ENCODE results near the gene PARD6G. TPM values are rescaled to one million over a fixed set of nuclear protein-coding genes. Genes with fewer than 3 reads are reported as not detected.
A peak's percentile ranks its signal among the peaks of the same experiment; 100 is the strongest.
"Not testable (repeated sequence)": the region's sequence is repeated elsewhere in the genome, so short reads cannot be mapped to it uniquely, and the experiment has no call there.

The PARD6G gene
- total RNA-seq, 8 experiments from 2014 or later, result 2.3 to 13.7 (median 7.2) TPM

DNA sequence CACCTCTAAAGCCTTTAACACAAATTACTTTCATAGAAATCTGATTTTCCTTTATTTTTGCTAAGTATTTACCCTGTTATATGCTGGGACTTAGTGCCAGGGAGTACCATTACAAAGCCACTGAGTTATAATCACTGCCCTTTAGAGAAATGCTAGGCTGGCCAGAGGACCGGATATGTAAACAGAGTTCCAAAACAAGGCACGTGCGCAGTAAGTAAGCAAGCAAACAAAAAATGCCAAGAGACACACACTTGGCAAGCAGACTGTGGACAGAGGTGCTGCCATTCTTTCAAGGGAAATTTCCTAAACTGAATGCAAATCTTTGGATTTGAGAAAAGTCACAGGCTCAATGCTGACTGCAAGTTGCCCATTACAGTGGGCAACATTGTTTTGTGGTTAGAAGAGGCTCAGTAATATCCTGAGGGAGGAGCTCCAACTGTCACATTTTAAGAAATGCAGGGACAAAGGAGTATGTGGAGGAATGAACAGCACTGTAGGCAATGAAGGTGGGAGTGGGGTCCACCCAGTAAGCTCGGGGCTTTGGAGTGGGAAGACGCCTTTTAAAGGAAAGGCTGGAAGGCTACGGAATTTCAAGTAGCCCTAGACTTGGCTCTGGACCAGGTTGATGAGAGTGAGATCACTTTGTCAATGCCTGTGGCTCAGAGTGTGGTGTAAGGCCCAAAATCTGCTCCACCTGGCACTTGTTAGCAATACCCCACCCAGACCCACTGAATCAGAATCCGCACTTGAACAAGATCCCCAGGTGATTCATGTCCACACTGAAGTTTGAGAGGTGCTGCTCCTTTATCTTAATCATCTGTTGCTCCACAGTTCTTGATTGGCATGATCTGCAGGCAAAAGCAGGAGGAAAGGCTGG is 2.1 kb upstream of the PARD6G start:
- WGBS, 10 experiments, result 40 to 86% (median 70%) methylated on average over 1 to 6 of the region's 7 CpGs; no CpG with 5 or more reads in 1 of the 10 experiments
- Histone ChIP-seq H3K4me1 (replicated peaks in 1 of 2) (peaks cover 0 to 4% of the 10 kb centered on the region in 2 donors), H3K27ac (no peak overlapping the region), H3K4me3 (no peak overlapping the region)
- ATAC-seq (replicated peaks in 6 of 8), result no peak
- in situ Hi-C loops (cut with MboI; ENCODE audit: low pct_unique_long_range_greater_than_20kb in 2 of 9, low sequenced_read_pairs in 9 of 9, unreplicated experiment in 9 of 9), result no loop called here

DNA sequence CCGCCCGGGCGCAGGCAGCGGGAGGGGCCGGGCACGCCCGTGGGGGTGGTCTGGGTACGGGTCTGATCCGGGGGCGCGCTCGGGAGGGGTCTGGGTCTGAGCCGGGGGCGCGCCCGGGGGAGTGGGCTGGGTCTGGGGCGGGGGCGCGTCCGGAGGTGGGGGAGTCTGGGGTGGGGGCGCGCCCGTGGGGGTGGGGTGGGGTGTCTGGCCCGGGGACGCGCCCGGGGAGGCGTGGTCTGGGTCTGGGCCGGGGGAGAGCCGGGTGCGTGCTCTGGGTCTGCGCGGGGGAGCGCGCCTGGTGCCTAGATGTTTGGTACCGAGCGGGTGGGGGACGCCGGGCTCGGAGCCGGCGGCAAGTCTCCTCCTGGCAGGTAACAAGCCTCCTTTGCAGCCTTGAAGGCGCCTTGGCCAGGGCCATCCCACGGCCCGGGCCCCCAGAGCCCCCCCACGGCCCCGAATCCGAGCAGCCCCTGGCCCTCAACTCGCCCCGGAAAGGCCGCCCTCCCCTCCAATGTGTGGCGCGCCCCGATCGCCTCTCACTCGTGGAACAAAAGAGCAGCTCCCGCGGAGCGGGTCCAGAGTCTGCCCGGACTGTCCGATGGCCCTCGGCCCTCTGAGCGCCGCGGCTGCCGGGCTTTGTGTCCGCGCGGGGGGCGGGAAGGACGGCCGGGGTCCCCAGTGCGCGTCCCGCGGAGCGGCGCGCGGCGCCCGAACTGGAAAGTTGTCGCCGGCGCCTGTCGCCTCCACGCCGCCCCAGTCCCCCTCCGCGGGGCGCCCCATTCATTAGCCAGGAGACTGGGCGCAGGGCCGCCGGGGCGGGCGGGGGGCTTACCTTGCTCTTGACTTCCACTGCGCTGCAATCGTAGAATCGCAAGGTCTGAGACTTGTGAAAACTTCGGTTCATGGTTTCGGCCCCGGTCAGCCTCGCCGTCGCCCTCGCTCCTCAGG is 595 bp downstream of the PARD6G start:
- peaks cover 0 to 4% of the 10 kb centered on the region in 2 donors for H3K4me1 ChIP-seq (replicated peaks in 1 of 2)
- peak overlapping the region; percentile 69 to 84 (median 82) for H3K4me3 ChIP-seq
- in situ Hi-C loops (cut with MboI; ENCODE audit: low pct_unique_long_range_greater_than_20kb in 2 of 9, low sequenced_read_pairs in 9 of 9, unreplicated experiment in 9 of 9), result no loop called here
- peak overlapping the region in 1 of 2 donors; percentile 27 for H3K27ac ChIP-seq
- ATAC-seq (replicated peaks in 6 of 8), result peak; percentile 34 to 61 (median 56)
- 0 to 5% (median 0%) methylated on average over 3 to 5 of the region's 106 CpGs; no CpG with 5 or more reads in 7 of the 10 experiments for WGBS, 10 experiments

DNA sequence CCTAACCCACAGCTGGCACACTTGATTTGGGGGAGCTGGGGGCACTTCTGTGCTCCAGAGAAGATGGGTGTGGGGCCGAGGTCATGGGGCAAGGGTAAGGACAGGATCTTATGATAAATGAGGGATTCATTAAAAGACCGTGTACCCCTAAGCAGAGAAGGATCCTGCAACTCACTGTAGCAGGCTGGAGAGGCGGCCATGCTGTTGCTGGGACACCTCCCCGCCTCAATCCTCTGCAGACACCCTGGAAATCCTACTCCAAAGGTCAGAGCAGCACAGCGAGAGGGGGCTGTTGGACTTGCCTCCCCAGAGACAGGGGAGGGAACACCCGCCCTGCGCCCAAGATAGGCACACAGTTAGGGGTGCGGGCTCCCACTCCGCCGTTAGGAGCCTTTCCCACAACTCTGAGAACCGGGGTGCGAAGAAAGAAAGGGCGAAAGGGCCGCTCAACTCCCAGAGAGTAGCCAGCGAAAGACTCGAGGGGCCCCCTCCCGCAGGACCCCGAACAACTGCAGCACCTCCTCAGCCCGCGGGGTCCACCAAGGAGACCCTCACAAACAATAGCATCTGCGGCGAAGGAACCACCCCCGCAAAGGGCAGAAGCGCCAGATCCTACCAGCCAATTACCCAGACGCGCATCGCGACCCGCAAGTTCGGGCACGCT is 1.4 kb downstream of the PARD6G start:
- in situ Hi-C loops (cut with MboI; ENCODE audit: low pct_unique_long_range_greater_than_20kb in 2 of 9, low sequenced_read_pairs in 9 of 9, unreplicated experiment in 9 of 9), result no loop called here
- H3K4me1 ChIP-seq (replicated peaks in 1 of 2), result peaks cover 0 to 4% of the 10 kb centered on the region in 2 donors
- WGBS, 10 experiments, result 7 to 60% (median 27%) methylated on average over 1 to 12 of the region's 31 CpGs; no CpG with 5 or more reads in 4 of the 10 experiments
- peak in 2 of 8 experiments; percentile 2 to 15 for ATAC-seq (replicated peaks in 6 of 8)
- peak overlapping the region; percentile 69 to 84 (median 82) for H3K4me3 ChIP-seq
- no peak overlapping the region for H3K27ac ChIP-seq

DNA sequence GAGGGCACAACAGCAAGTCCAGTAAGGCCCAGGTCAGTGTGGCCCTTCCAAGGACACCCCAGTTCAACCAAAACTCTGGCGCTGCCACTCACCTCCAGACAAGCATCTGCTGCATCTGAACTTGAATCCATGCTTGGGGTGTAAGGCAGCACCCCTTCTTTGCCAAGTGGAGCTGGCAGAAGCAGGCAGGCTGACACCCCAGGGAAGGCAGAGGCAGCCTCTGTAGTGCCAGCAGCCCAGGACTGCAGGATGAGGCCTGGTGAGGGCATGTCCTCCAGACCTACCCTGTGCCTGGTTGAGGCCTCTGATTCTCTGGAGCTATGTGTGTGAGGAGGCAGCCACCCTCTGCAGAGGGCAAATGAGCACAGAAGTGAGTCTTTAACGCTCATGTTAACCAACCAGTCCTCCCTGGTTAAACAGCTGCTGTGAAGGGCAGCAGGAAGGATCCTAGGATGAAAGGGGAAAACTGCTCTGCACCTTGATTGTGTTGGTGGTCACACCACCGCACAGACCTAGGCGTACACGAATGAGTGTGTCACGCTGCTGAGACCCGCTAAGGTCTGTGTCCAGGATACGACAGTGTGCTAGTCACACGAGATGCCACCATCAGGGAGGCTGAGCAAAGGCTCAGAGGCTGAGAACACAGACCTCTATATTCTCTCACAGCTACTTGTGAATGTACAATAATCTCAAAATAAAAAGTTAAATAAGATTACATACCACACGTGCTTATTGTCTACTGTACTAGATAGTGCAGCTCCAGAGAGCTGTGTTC is 2.2 kb downstream of the PARD6G start:
- Histone ChIP-seq H3K4me1 (replicated peaks in 1 of 2) (peaks cover 0 to 4% of the 10 kb centered on the region in 2 donors), H3K4me3 (peak overlapping the region in 4 of 5 donors; percentile 6 to 84 (median 78)), H3K27ac (no peak overlapping the region)
- 50 to 100% (median 72%) methylated on average over 1 to 8 of the region's 10 CpGs; no CpG with 5 or more reads in 1 of the 10 experiments for WGBS, 10 experiments
- in situ Hi-C loops (cut with MboI; ENCODE audit: low pct_unique_long_range_greater_than_20kb in 2 of 9, low sequenced_read_pairs in 9 of 9, unreplicated experiment in 9 of 9), result no loop called here
- ATAC-seq (replicated peaks in 6 of 8), result peak in 1 of 8 experiments; percentile 4

DNA sequence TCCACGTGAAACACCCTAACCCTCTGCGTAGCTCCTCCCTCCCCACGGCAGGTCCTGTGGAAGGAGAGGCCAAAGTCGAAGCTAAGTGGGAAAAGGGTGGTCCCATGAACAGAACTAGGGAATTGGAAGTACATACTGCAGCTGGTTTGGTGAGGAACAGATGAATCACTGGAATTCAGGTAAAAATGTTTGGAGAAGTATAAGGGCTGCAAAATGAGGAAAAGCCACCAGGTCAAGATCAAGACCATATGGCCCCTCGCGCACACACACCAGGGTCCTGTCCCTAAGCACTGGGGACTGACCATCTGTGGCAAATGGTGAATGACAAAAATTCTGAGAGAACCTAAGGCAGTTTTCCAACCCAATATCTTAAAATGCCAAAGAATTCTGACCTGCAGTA is 3.1 kb downstream of the PARD6G start:
- no peak overlapping the region for H3K27ac ChIP-seq
- H3K4me1 ChIP-seq (replicated peaks in 1 of 2), result peaks cover 0 to 4% of the 10 kb centered on the region in 2 donors
- in situ Hi-C loops (cut with MboI; ENCODE audit: low pct_unique_long_range_greater_than_20kb in 2 of 9, low sequenced_read_pairs in 9 of 9, unreplicated experiment in 9 of 9), result no loop called here
- H3K4me3 ChIP-seq, result no peak overlapping the region
- 17 to 89% (median 60%) methylated on average over 1 to 5 of the region's 6 CpGs; no CpG with 5 or more reads in 3 of the 10 experiments for WGBS, 10 experiments
- ATAC-seq (replicated peaks in 6 of 8), result no peak

DNA sequence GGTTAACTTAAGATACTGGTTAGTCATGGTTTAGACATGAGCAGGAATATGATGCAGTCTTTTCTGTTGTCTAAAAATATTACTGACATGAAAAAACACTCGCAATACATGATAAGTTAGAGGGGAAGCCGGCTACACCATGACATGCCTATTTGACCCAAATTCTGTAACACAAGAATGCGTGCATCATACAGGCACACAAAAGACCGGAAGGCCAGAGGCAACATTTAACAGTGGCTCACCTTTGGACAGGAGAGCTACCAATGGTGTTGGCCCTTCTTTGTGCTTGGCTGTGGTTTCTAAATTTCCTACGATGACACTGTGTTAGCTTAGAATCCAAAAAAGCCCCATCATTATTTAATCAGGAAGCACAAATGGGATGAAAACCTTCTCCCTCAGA is 4.1 kb downstream of the PARD6G start:
- in situ Hi-C loops (cut with MboI; ENCODE audit: low pct_unique_long_range_greater_than_20kb in 2 of 9, low sequenced_read_pairs in 9 of 9, unreplicated experiment in 9 of 9), result no loop called here
- no peak for ATAC-seq (replicated peaks in 6 of 8)
- WGBS, 10 experiments, result 33 to 100% (median 76%) methylated on average over 1 to 5 of the region's 5 CpGs; no CpG with 5 or more reads in 1 of the 10 experiments
- Histone ChIP-seq H3K4me3 (no peak overlapping the region), H3K4me1 (replicated peaks in 1 of 2) (peaks cover 0 to 4% of the 10 kb centered on the region in 2 donors), H3K27ac (no peak overlapping the region)

DNA sequence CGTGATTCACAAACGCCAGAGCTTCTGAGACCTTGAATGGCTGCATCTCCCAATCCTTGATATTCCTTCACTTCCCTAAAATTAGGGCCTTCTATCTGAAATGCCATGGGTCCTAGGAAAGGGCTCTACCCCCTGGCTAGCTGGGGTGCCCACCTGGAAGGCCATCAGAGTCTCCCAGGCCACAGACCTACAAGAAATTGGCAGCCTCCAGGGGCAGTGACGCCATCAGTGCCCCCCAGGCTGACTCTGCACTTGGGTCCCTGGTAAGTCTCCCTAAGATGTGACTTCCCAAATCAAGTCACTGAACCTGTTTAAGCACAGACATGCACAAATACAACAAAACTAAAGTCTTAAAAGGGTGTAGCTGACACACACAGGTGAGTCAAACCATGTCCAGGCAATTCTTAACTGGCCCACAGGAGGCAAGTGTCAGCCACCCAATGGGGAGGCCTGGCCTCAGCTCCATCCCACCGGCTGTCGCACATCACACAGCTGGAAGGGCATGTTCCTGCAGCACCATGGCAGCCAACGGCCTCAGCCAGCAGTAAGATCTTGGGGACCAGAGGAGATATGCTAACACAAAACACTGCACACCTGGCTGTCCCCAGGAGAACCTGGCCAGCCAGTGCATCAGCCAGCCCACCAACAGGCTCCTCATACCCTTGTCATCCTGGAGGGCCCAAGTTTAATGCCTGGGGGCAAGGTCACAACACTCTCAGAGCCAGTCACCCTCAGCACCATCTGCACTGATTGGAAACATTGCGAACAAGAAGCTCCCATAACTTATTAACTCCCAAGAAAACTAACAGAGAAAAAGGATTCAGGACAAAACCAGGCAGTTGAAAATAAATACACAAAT is 5.2 kb downstream of the PARD6G start:
- no peak for ATAC-seq (replicated peaks in 6 of 8)
- peaks cover 0 to 4% of the 10 kb centered on the region in 2 donors for H3K4me1 ChIP-seq (replicated peaks in 1 of 2)
- in situ Hi-C loops (cut with MboI; ENCODE audit: low pct_unique_long_range_greater_than_20kb in 2 of 9, low sequenced_read_pairs in 9 of 9, unreplicated experiment in 9 of 9), result no loop called here
- 83 to 100% (median 100%) methylated on average over 1 to 5 of the region's 7 CpGs; no CpG with 5 or more reads in 3 of the 10 experiments for WGBS, 10 experiments
- no peak overlapping the region for H3K27ac ChIP-seq
- no peak overlapping the region for H3K4me3 ChIP-seq

DNA sequence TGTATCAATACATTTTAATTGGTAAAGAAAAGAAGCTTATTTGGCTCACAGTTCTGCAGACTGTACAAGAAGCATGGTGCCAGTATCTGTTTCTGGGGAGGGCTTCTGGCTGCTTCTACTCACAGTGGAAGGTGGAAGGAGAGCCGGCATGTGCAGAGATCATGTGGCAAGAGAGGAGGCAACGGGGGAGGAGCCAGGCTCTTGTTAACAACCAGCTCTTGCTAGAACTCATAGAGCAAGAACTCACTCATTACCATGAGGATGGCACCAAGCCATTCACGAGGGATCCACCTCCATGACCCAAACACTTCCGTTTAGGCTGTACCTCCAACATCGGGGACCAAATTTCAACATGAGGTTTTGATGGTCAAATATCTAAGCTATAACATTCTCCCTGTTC is 7.5 kb downstream of the PARD6G start:
- WGBS, 10 experiments, result 50 to 70% (median 63%) methylated on average over 1 to 5 of the region's 5 CpGs; no CpG with 5 or more reads in 1 of the 10 experiments
- ATAC-seq (replicated peaks in 6 of 8), result peak in 1 of 8 experiments; percentile 85
- H3K27ac ChIP-seq, result no peak overlapping the region
- in situ Hi-C loops (cut with MboI; ENCODE audit: low pct_unique_long_range_greater_than_20kb in 2 of 9, low sequenced_read_pairs in 9 of 9, unreplicated experiment in 9 of 9), result no loop called here
- no peak overlapping the region for H3K4me3 ChIP-seq
- no peaks in the 10 kb centered on the region for H3K4me1 ChIP-seq (replicated peaks in 1 of 2)

DNA sequence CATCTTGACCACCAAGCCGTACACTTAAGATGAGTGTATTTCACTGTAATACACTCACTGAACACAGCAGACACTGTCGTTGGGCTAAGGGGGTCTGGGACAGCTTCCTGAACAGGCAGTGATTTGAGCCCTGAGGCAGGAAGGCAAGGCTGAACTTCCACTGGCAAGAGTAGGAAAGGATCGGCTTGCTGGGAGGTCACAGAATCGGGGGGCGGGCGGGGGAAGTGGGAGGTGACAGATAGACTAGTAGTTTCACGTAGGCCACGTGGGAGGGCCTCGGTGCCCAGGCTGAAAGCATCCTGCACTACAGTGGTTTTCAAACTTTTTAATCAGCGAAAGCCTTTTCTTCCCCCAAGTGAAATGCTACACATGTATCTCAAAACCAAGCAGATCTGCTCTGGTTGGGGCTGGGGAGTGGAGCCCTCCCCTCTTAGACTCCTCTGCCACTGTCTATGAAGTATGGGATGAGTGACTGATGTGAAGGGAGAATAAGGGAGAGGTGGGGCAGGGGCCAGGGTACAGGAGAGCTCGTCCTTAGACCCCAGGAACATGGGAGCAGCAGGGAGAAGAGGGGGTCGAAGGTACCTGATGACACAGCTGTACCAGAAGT is 8.6 kb downstream of the PARD6G start:
- 17 to 100% (median 69%) methylated on average over 1 to 7 of the region's 12 CpGs; no CpG with 5 or more reads in 4 of the 10 experiments for WGBS, 10 experiments
- no peak for ATAC-seq (replicated peaks in 6 of 8)
- no peaks in the 10 kb centered on the region for H3K4me1 ChIP-seq (replicated peaks in 1 of 2)
- H3K4me3 ChIP-seq, result no peak overlapping the region
- no peak overlapping the region for H3K27ac ChIP-seq
- in situ Hi-C loops (cut with MboI; ENCODE audit: low pct_unique_long_range_greater_than_20kb in 2 of 9, low sequenced_read_pairs in 9 of 9, unreplicated experiment in 9 of 9), result no loop called here

DNA sequence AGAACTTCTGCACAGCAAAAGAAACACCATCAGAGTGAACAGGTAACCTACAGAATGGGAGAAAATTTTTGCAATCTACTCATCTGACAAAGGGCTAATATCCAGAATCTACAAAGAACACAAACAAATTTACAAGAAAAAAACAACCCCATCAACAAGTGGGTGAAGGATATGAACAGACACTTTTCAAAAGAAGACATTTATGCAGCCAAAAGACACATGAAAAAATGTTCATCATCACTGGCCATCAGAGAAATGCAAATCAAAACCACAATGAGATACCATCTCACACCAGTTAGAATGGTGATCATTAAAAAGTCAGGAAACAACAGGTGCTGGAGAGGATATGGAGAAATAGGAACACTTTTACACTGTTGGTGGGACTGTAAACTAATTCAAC is 9.8 kb downstream of the PARD6G start:
- H3K27ac ChIP-seq; ATAC-seq (replicated peaks in 6 of 8); H3K4me3 ChIP-seq; in situ Hi-C loops (cut with MboI; ENCODE audit: low pct_unique_long_range_greater_than_20kb in 2 of 9, low sequenced_read_pairs in 9 of 9, unreplicated experiment in 9 of 9); H3K4me1 ChIP-seq (replicated peaks in 1 of 2): not testable (repeated sequence)

DNA sequence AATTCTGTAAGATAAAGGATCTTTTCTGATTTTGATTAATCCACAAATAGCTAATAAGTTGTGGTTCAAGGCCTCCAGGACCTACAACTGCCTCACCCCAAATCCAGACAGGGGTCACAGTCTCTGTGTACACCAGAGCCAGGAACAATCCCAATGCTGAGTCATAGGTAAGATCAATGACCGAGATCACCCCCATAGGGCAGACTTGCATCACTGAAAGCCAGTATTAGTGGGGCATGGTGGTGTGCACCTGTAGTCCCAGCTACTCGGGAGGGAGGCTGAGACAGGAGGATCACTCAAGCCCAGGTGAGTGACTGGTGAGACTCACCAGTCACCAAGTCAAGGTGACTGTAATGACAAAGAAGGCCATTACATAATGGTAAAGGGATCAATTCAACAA is 12.9 kb downstream of the PARD6G start:
- ATAC-seq (replicated peaks in 6 of 8), result no peak
- Histone ChIP-seq H3K4me1 (replicated peaks in 1 of 2) (no peaks in the 10 kb centered on the region), H3K27ac (no peak overlapping the region), H3K4me3 (no peak overlapping the region)
- in situ Hi-C loops (cut with MboI; ENCODE audit: low pct_unique_long_range_greater_than_20kb in 2 of 9, low sequenced_read_pairs in 9 of 9, unreplicated experiment in 9 of 9), result no loop called here
- WGBS, 10 experiments, result 31 to 100% (median 86%) methylated on average over 1 to 2 of the region's 2 CpGs; no CpG with 5 or more reads in 6 of the 10 experiments
